ENCODE data around the gene LCN15. TPM values are rescaled to one million over a fixed set of nuclear protein-coding genes. Genes with fewer than 3 reads are reported as not detected.
"Not testable (repeated sequence)": the region's sequence is repeated elsewhere in the genome, so short reads cannot be mapped to it uniquely, and the experiment has no call there.

LCN15 gene
- polyA plus RNA-seq, 1 donor (not counting 4 experiments of a cell fraction or from before 2014, with no cell fraction given): not detected

DNA sequence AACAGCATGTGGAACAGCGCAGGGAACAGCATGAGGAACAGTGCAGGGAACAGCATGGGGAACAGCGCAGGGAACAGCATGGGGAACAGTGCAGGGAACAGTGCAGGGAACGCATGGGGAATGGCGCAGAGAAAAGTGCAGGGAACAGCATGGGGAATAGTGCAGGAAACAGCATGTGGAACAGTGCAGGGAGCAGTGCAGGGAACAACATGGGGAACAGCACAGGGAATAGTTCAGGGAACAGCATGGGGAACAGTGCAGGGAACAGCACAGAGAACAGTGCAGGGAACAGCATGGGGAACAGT, 8.2 kb downstream of the LCN15 start:
- DNase-seq (ENCODE audit: low read depth, low spot score): no peak
- Histone ChIP-seq H3K36me3 (ENCODE audit: control insufficient read depth in 2 of 2, extremely low read depth in 1 of 2, insufficient read depth in 2 of 2, low read length in 2 of 2) (no peaks in the 10 kb centered on the region), H3K4me2 (ENCODE audit: control insufficient read depth, extremely low read depth, insufficient read depth, low read depth, low read length) (no peak overlapping the region), H3K4me1 (ENCODE audit: control insufficient read depth, extremely low read depth, insufficient read depth, low read length) (no peaks in the 10 kb centered on the region), H4K20me1 (ENCODE audit: control insufficient read depth, extremely low read depth, insufficient read depth, low read length) (no peaks in the 10 kb centered on the region), H3K27ac (ENCODE audit: control insufficient read depth, insufficient read depth, low read length) (no peak overlapping the region), H3K9me1 (ENCODE audit: control insufficient read depth, extremely low read depth, insufficient read depth, low read length) (no peaks in the 10 kb centered on the region), H3K9ac (ENCODE audit: control insufficient read depth, extremely low read depth, insufficient read depth, low read length) (no peak overlapping the region), H3K4me3 (ENCODE audit: control insufficient read depth in 2 of 3, extremely low read depth in 1 of 3, insufficient read depth in 2 of 3, low read depth in 1 of 3, low read length in 3 of 3) (no peak overlapping the region), H3K9me3 (ENCODE audit: control insufficient read depth, low read depth, low read length) (peaks cover 7% of the 10 kb centered on the region), H3K27me3 (ENCODE audit: control insufficient read depth, extremely low read depth, insufficient read depth, low read length) (peaks cover 12% of the 10 kb centered on the region), H2AFZ (ENCODE audit: control insufficient read depth, low read length) (no peak overlapping the region), H3K79me2 (ENCODE audit: control insufficient read depth, insufficient read depth, low read length) (no peaks in the 10 kb centered on the region)
- no peak for TF ChIP-seq EZH2 (IDR thresholded peaks at IDR 0.05; ENCODE audit: low read length)
- TF ChIP-seq, protein P1, sequence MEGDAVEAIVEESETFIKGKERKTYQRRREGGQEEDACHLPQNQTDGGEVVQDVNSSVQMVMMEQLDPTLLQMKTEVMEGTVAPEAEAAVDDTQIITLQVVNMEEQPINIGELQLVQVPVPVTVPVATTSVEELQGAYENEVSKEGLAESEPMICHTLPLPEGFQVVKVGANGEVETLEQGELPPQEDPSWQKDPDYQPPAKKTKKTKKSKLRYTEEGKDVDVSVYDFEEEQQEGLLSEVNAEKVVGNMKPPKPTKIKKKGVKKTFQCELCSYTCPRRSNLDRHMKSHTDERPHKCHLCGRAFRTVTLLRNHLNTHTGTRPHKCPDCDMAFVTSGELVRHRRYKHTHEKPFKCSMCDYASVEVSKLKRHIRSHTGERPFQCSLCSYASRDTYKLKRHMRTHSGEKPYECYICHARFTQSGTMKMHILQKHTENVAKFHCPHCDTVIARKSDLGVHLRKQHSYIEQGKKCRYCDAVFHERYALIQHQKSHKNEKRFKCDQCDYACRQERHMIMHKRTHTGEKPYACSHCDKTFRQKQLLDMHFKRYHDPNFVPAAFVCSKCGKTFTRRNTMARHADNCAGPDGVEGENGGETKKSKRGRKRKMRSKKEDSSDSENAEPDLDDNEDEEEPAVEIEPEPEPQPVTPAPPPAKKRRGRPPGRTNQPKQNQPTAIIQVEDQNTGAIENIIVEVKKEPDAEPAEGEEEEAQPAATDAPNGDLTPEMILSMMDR (optimal IDR thresholded peaks at IDR 0.05 in 1 of 3, IDR thresholded peaks at IDR 0.05 in 1 of 3, conservative IDR thresholded peaks at IDR 0.05 in 1 of 3; ENCODE audit: extremely low read depth in 1 of 3, insufficient read depth in 2 of 3, low read length in 3 of 3): no peak
- no peak for FAIRE-seq
- dilution Hi-C loops (cut with MboI; ENCODE audit: extremely low pct_ligation_motif_present, low sequenced_read_pairs): no loop called here

DNA sequence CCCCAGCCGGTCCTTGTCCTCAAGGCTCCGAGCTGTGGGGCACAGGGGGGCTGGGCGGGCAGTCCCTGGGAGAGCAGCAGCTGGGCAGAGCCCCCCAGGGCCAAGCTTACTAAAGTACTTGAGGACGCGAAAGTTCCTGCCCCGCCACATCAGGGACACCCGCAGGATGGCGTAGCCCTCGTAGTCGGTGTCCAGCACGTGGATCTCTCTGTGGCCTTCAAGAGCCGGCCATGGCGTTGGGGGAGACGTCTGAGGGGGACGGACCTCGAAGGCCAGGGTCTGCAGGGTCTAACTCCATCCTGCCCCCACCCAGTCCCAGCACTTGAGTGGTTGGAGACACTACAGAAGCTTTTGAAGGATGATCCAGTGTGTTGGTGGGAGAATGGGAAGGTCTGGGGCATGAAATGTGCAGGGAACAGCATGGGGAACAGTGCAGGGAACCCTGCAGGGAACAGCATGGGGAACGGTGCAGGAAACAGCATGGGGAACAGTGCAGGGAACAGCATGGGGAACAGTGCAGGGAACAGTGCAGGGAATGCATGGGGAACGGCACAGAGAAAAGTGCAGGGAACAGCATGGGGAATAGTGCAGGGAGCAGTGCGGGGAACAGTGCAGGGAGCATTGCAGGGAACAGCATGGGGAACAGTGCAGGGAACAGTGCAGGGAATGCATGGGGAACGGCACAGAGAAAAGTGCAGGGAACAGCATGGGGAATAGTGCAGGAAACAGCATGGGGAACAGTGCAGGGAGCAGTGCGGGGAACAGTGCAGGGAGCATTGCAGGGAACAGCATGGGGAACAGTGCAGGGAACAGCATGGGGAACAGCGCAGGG, 8.8 kb downstream of the LCN15 start:
- dilution Hi-C loops (cut with MboI; ENCODE audit: extremely low pct_ligation_motif_present, low sequenced_read_pairs): not testable (repeated sequence)
- peaks cover 12% of the 10 kb centered on the region for H3K27me3 ChIP-seq (ENCODE audit: control insufficient read depth, extremely low read depth, insufficient read depth, low read length)

More for the DNA sequence above, 8.8 kb downstream of the LCN15 start:
- FAIRE-seq; H3K79me2 ChIP-seq (ENCODE audit: control insufficient read depth, insufficient read depth, low read length); H4K20me1 ChIP-seq (ENCODE audit: control insufficient read depth, extremely low read depth, insufficient read depth, low read length); H3K4me3 ChIP-seq (ENCODE audit: control insufficient read depth in 2 of 3, extremely low read depth in 1 of 3, insufficient read depth in 2 of 3, low read depth in 1 of 3, low read length in 3 of 3); H3K9me3 ChIP-seq (ENCODE audit: control insufficient read depth, low read depth, low read length); H3K9ac ChIP-seq (ENCODE audit: control insufficient read depth, extremely low read depth, insufficient read depth, low read length); H3K27ac ChIP-seq (ENCODE audit: control insufficient read depth, insufficient read depth, low read length); H3K9me1 ChIP-seq (ENCODE audit: control insufficient read depth, extremely low read depth, insufficient read depth, low read length); H3K36me3 ChIP-seq (ENCODE audit: control insufficient read depth in 2 of 2, extremely low read depth in 1 of 2, insufficient read depth in 2 of 2, low read length in 2 of 2); H3K4me1 ChIP-seq (ENCODE audit: control insufficient read depth, extremely low read depth, insufficient read depth, low read length); DNase-seq (ENCODE audit: low read depth, low spot score); H2AFZ ChIP-seq (ENCODE audit: control insufficient read depth, low read length); H3K4me2 ChIP-seq (ENCODE audit: control insufficient read depth, extremely low read depth, insufficient read depth, low read depth, low read length): not testable (repeated sequence)

Measured in keratinocyte (primary cell).